Liver (tissue), 3 donors: Measurements from ENCODE around the gene FOXO6.

Experiments used
- EGR1 ChIP-seq, 2 donors: IDR thresholded peaks; 2 replicates each; pipeline ENCODE4 v1.6.1; 2016 to 2018; ENCODE audit warnings: antibody characterized with exemption in 2 of 2, low read depth in 2 of 2
- FOXA1 ChIP-seq: IDR thresholded peaks from 2 replicates; pipeline ENCODE4 v1.6.1; 2016; ENCODE audit warnings: antibody characterized with exemption
- JUND ChIP-seq, 2 donors: IDR thresholded peaks; 2 replicates each; pipeline ENCODE4 v1.6.1; 2016; ENCODE audit warnings: antibody characterized with exemption in 2 of 2
- NR2F2 ChIP-seq: IDR thresholded peaks from 2 replicates; pipeline ENCODE4 v1.6.1; 2016; ENCODE audit warnings: antibody characterized with exemption
- RAD21 ChIP-seq, 2 donors: IDR thresholded peaks; 2 replicates each; pipeline ENCODE4 v1.6.1; 2016; ENCODE audit warnings: antibody characterized with exemption in 2 of 2, mild to moderate bottlenecking in 2 of 2
- RXRA ChIP-seq, 2 donors: IDR thresholded peaks; 2 replicates each; pipeline ENCODE4 v1.6.1; 2017 to 2018; ENCODE audit warnings: antibody characterized with exemption in 2 of 2, mild to moderate bottlenecking in 1 of 2
- SP1 ChIP-seq: IDR thresholded peaks from 2 replicates; pipeline ENCODE4 v1.6.1; 2018; ENCODE audit warnings: antibody characterized with exemption, mild to moderate bottlenecking
- TAF1 ChIP-seq: conservative IDR thresholded peaks from 2 replicates; pipeline ENCODE4 v1.6.1; 2016; ENCODE audit warnings: antibody characterized with exemption, mild to moderate bottlenecking
- YY1 ChIP-seq: IDR thresholded peaks from 2 replicates; pipeline ENCODE4 v1.6.1; 2016; ENCODE audit warnings: antibody characterized with exemption, mild to moderate bottlenecking
- TF ChIP-seq, protein P1 (sequence below): fragments of 150-350 bp; IDR thresholded peaks from 2 replicates; pipeline ENCODE4 v1.5.1; 2017; ENCODE audit warnings: improper control_type of control experiment, low read depth, low read length; ENCODE audit not compliant: missing input control
- TF ChIP-seq, protein P2 (sequence below): IDR thresholded peaks from 2 replicates; pipeline ENCODE4 v1.6.1; 2016; ENCODE audit warnings: antibody characterized with exemption, mild to moderate bottlenecking
- donor health status: healthy.
- donor health status: healthy.

DNA sequence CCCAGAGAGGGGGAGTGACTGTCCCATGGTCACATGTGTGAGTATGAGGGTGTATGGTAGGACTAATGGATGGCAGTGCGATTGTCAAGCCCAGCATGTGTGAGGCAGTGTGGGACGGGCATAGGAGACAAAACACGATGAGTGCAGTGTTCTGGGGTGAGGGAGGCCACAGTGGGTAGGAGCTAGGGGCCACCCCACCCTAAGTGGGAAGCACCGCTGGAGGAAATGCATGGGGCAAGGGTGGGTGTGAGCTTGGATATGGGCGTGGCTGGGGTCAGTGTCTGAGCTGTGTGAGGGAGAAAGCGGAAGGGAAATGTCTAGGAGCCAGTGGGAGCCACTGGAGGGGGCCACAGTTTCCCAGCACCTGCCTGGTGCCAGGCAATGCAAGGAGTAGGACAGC lies 56.5 kb downstream of the FOXO6 start:
- TF ChIP-seq, protein P1, sequence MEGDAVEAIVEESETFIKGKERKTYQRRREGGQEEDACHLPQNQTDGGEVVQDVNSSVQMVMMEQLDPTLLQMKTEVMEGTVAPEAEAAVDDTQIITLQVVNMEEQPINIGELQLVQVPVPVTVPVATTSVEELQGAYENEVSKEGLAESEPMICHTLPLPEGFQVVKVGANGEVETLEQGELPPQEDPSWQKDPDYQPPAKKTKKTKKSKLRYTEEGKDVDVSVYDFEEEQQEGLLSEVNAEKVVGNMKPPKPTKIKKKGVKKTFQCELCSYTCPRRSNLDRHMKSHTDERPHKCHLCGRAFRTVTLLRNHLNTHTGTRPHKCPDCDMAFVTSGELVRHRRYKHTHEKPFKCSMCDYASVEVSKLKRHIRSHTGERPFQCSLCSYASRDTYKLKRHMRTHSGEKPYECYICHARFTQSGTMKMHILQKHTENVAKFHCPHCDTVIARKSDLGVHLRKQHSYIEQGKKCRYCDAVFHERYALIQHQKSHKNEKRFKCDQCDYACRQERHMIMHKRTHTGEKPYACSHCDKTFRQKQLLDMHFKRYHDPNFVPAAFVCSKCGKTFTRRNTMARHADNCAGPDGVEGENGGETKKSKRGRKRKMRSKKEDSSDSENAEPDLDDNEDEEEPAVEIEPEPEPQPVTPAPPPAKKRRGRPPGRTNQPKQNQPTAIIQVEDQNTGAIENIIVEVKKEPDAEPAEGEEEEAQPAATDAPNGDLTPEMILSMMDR: no peak
- TF ChIP-seq YY1 (no peak), JUND (IDR thresholded peaks at IDR 0.05) (no peak), TAF1 (no peak), FOXA1 (no peak), RAD21 (IDR thresholded peaks at IDR 0.05) (no peak), EGR1 (IDR thresholded peaks at IDR 0.05; ENCODE audit: low read depth in 2 of 2) (no peak), RXRA (IDR thresholded peaks at IDR 0.05) (no peak), SP1 (no peak), NR2F2 (no peak)
- TF ChIP-seq, protein P2, sequence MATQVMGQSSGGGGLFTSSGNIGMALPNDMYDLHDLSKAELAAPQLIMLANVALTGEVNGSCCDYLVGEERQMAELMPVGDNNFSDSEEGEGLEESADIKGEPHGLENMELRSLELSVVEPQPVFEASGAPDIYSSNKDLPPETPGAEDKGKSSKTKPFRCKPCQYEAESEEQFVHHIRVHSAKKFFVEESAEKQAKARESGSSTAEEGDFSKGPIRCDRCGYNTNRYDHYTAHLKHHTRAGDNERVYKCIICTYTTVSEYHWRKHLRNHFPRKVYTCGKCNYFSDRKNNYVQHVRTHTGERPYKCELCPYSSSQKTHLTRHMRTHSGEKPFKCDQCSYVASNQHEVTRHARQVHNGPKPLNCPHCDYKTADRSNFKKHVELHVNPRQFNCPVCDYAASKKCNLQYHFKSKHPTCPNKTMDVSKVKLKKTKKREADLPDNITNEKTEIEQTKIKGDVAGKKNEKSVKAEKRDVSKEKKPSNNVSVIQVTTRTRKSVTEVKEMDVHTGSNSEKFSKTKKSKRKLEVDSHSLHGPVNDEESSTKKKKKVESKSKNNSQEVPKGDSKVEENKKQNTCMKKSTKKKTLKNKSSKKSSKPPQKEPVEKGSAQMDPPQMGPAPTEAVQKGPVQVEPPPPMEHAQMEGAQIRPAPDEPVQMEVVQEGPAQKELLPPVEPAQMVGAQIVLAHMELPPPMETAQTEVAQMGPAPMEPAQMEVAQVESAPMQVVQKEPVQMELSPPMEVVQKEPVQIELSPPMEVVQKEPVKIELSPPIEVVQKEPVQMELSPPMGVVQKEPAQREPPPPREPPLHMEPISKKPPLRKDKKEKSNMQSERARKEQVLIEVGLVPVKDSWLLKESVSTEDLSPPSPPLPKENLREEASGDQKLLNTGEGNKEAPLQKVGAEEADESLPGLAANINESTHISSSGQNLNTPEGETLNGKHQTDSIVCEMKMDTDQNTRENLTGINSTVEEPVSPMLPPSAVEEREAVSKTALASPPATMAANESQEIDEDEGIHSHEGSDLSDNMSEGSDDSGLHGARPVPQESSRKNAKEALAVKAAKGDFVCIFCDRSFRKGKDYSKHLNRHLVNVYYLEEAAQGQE: no peak
